ENCODE data around the gene MEN1. TPM values are rescaled to one million over a fixed set of nuclear protein-coding genes. Genes with fewer than 3 reads are reported as not detected.
"Not testable (repeated sequence)": the region's sequence is repeated elsewhere in the genome, so short reads cannot be mapped to it uniquely, and the experiment has no call there.

The MEN1 gene
- total RNA-seq, 2 experiments from 2014 or later = 25.8 to 29.0 TPM

GRCh38 chr11:64826578-64827450 is 16.5 kb upstream of the MEN1 start:
- no peaks in the 10 kb centered on the region for H3K9me3 Mint-ChIP-seq
- H3K36me3 Mint-ChIP-seq (ENCODE audit: low read depth) = no peaks in the 10 kb centered on the region
- POLR2A ChIA-PET = no interaction called here
- H3K27me3 Mint-ChIP-seq = no peaks in the 10 kb centered on the region
- intact Hi-C loops (cut with micrococcal nuclease) = no loop called here
- ATAC-seq = no peak
- no peak overlapping the region for H3K27ac Mint-ChIP-seq
- H3K4me3 Mint-ChIP-seq = no peak overlapping the region
- H3K4me1 Mint-ChIP-seq (ENCODE audit: low read depth) = no peaks in the 10 kb centered on the region
- no peak for DNase-seq
- no peak for TF ChIP-seq CTCF (IDR thresholded peaks at IDR 0.05)
- CTCF ChIA-PET = no interaction called here

GRCh38 chr11:64826062-64826461 is 15.7 kb upstream of the MEN1 start:
- Mint-ChIP-seq H3K9me3 (no peaks in the 10 kb centered on the region), H3K4me1 (ENCODE audit: low read depth) (no peaks in the 10 kb centered on the region), H3K36me3 (ENCODE audit: low read depth) (no peaks in the 10 kb centered on the region), H3K4me3 (no peak overlapping the region), H3K27me3 (no peaks in the 10 kb centered on the region), H3K27ac (no peak overlapping the region)
- no peak for ATAC-seq
- TF ChIP-seq CTCF (IDR thresholded peaks at IDR 0.05) = no peak
- DNase-seq = no peak
- POLR2A ChIA-PET = no interaction called here
- intact Hi-C loops (cut with micrococcal nuclease) = no loop called here
- CTCF ChIA-PET = no interaction called here

GRCh38 chr11:64823568-64824119 is 13.3 kb upstream of the MEN1 start:
- intact Hi-C loops (cut with micrococcal nuclease) = no loop called here
- no peaks in the 10 kb centered on the region for H3K36me3 Mint-ChIP-seq (ENCODE audit: low read depth)
- H3K9me3 Mint-ChIP-seq = no peaks in the 10 kb centered on the region
- H3K4me1 Mint-ChIP-seq (ENCODE audit: low read depth) = no peaks in the 10 kb centered on the region
- no peak overlapping the region for H3K27ac Mint-ChIP-seq
- ChIA-PET CTCF (no interaction called here), POLR2A (no interaction called here)
- DNase-seq (no peak), ATAC-seq (no peak)
- TF ChIP-seq CTCF (IDR thresholded peaks at IDR 0.05) = no peak
- H3K27me3 Mint-ChIP-seq = no peaks in the 10 kb centered on the region
- no peak overlapping the region for H3K4me3 Mint-ChIP-seq

- DNase-seq = no peak
- Mint-ChIP-seq H3K27me3 (no peaks in the 10 kb centered on the region), H3K4me3 (no peak overlapping the region), H3K9me3 (no peaks in the 10 kb centered on the region), H3K4me1 (ENCODE audit: low read depth) (no peaks in the 10 kb centered on the region), H3K27ac (no peak overlapping the region), H3K36me3 (ENCODE audit: low read depth) (no peaks in the 10 kb centered on the region)
- intact Hi-C loops (cut with micrococcal nuclease) = no loop called here
- ChIA-PET POLR2A (no interaction called here), CTCF (interaction anchor here (0.6 kb wide), 1 partner anchor 411 kb away, joined by 4 read pairs; no protein-coding TSS in a partner anchor)
- no peak for ATAC-seq
- TF ChIP-seq CTCF (IDR thresholded peaks at IDR 0.05) = no peak
These were observed 7.1 kb upstream of the MEN1 start for GRCh38 chr11:64817476-64817875.

GRCh38 chr11:64815433-64815832 is 5.1 kb upstream of the MEN1 start:
- CTCF ChIA-PET = interaction anchor here (0.9 kb wide), 1 partner anchor 29 kb away, joined by 3 read pairs; the partner anchor contains the start of gene CDC42BPG
- H3K9me3 Mint-ChIP-seq; H3K4me1 Mint-ChIP-seq (ENCODE audit: low read depth); POLR2A ChIA-PET; H3K27me3 Mint-ChIP-seq; H3K27ac Mint-ChIP-seq; ATAC-seq; DNase-seq; H3K4me3 Mint-ChIP-seq; H3K36me3 Mint-ChIP-seq (ENCODE audit: low read depth); intact Hi-C loops (cut with micrococcal nuclease): not testable (repeated sequence)

All from activated CD8-positive, alpha-beta T cell treated with anti-CD3 and anti-CD28 coated beads for 36 hours (primary cell).